HEK293T (cell line): ENCODE results near the gene PDGFRB.

ENCODE experiments used
- CTCF ChIA-PET: fragments of 350-600 bp; formaldehyde crosslinking; extraction: SDS; loops from one replicate; lab custom pipeline; 2021; ENCODE audit warnings: antibody characterized with exemption, inconsistent platforms; lab: Yijun Ruan, JAX
- POLR2A ChIA-PET: fragments of 350-600 bp; formaldehyde crosslinking; extraction: SDS; loops from one replicate; lab custom pipeline; 2020; ENCODE audit warnings: antibody characterized with exemption, inconsistent platforms; lab: Yijun Ruan, JAX
- DNase-seq: peaks from one replicate; pipeline ENCODE4 v3.0.0; 2012; ENCODE audit warnings: mixed read lengths; ENCODE audit errors: extremely low spot score
- ARNT ChIP-seq: fragments of 450-650 bp; IDR thresholded peaks from 2 replicates; pipeline ENCODE4 v1.6.1; 2017; ENCODE audit warnings: mild to moderate bottlenecking
- BHLHE40 ChIP-seq: fragments of 450-650 bp; IDR thresholded peaks from 2 replicates; pipeline ENCODE4 v1.6.1; 2016; ENCODE audit warnings: mild to moderate bottlenecking, moderate library complexity, borderline replicate concordance
- CTBP1 ChIP-seq: fragments of 450-650 bp; IDR thresholded peaks from 2 replicates; pipeline ENCODE4 v1.6.1; 2016; ENCODE audit warnings: borderline replicate concordance
- ELF4 ChIP-seq: fragments of 450-650 bp; IDR thresholded peaks from 2 replicates; pipeline ENCODE4 v1.6.1; 2017; ENCODE audit warnings: antibody characterized with exemption
- FOXA1 ChIP-seq: fragments of 450-650 bp; IDR thresholded peaks from 2 replicates; pipeline ENCODE4 v1.6.1; 2016; ENCODE audit warnings: mild to moderate bottlenecking
- FOXK2 ChIP-seq: fragments of 450-650 bp; IDR thresholded peaks from 2 replicates; pipeline ENCODE4 v1.6.1; 2016; ENCODE audit warnings: mild to moderate bottlenecking
- FOXM1 ChIP-seq: fragments of 450-650 bp; IDR thresholded peaks from 2 replicates; pipeline ENCODE4 v1.6.1; 2017; ENCODE audit warnings: mild to moderate bottlenecking, borderline replicate concordance
- HDGF ChIP-seq: fragments of 450-650 bp; IDR thresholded peaks from 2 replicates; pipeline ENCODE4 v1.6.1; 2017; ENCODE audit warnings: antibody characterized with exemption, borderline replicate concordance
- L3MBTL2 ChIP-seq: fragments of 450-650 bp; conservative IDR thresholded peaks from 2 replicates; pipeline ENCODE4 v1.6.1; 2016; ENCODE audit warnings: mild to moderate bottlenecking
- LEF1 ChIP-seq: fragments of 450-650 bp; IDR thresholded peaks from 2 replicates; pipeline ENCODE4 v1.6.1; 2017; ENCODE audit warnings: mild to moderate bottlenecking, borderline replicate concordance
- NFRKB ChIP-seq: fragments of 450-650 bp; IDR thresholded peaks from 2 replicates; pipeline ENCODE4 v1.6.1; 2016; ENCODE audit warnings: mild to moderate bottlenecking, moderate library complexity
- SP1 ChIP-seq: fragments of 450-650 bp; IDR thresholded peaks from 2 replicates; pipeline ENCODE4 v1.6.1; 2017
- SUZ12 ChIP-seq: fragments of 450-650 bp; IDR thresholded peaks from 2 replicates; pipeline ENCODE4 v1.6.1; 2016; ENCODE audit warnings: mild to moderate bottlenecking
- TARDBP ChIP-seq: fragments of 450-650 bp; IDR thresholded peaks from 2 replicates; pipeline ENCODE4 v1.6.1; 2016
- ZNF384 ChIP-seq: fragments of 450-650 bp; IDR thresholded peaks from 2 replicates; pipeline ENCODE4 v1.6.1; 2016
- TF ChIP-seq, protein P1 (sequence below): fragments of 450-650 bp; IDR thresholded peaks from 2 replicates; pipeline ENCODE4 v1.6.1; 2016

The PDGFRB gene

DNA sequence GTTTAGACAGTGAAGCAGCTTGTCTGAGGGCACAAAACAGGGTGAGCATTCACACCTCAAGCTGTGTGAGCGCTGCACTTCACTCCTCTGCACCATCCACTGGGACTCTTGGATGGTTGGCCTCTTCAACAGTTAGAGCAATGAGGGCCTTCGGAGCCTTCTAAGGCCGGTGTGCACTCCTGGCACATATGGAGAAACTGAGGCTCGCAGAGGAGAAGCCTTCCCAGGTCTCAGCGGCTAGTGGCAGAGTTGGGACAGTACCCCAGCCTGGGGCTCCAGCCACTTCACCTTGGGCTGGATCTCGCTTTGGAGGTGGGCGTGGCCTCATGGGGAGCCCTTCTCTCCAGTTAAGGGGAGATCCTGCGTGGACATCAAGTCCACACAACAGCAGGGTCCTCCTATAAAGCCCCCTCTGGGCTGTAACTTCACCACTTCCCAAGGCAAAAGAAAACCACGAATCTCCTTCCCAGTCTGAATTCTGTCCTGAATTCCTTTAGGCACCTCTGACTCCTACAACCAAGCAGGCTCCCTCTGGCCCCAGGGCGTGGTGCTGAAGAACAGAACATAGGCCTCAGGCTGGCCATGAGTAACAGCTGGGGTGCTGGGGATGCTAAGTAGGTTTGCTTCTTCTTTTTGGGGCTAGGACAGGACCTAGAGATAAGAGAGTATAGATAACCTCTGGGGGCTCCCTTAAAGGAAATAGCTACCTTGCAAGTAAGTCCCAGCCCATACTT lies 38.8 kb downstream of the PDGFRB start:
- ChIA-PET CTCF (no interaction called here), POLR2A (no interaction called here)
- DNase-seq: no peak
- TF ChIP-seq L3MBTL2 (no peak), SP1 (no peak), BHLHE40 (no peak), FOXM1 (no peak), LEF1 (no peak), ELF4 (no peak), ZNF384 (no peak), HDGF (no peak), CTBP1 (no peak)
- TF ChIP-seq, protein P1, sequence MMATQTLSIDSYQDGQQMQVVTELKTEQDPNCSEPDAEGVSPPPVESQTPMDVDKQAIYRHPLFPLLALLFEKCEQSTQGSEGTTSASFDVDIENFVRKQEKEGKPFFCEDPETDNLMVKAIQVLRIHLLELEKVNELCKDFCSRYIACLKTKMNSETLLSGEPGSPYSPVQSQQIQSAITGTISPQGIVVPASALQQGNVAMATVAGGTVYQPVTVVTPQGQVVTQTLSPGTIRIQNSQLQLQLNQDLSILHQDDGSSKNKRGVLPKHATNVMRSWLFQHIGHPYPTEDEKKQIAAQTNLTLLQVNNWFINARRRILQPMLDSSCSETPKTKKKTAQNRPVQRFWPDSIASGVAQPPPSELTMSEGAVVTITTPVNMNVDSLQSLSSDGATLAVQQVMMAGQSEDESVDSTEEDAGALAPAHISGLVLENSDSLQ: no peak

DNA sequence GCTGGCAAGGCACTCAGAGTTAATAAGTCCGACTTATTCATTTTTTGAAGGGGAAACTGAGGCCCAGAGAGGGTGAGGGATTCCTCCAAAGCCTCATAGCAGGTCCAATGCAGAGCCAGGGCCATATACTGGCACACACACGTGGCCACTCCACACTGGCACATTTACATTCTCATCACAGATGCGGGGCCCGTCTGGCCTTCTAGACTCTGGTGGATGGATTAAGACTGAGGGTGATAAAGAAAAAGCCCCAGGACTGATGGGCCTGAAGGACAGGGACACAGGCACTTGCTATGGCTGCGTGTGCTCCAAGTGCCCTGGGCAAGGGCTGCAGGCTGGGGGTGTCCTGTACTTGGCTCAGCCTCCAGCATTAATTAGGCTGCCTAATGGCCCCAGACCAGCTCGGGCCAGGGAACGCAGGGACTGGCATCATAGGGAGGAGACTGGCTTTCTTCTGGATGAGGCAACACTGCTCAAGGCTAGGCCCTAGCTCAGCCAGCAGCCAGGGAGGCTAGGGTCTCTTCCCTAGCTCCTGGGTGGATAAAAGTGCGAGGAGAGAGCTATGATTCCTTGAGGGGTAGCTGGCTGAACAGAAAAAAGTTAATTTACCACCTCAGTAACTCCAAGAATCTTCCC lies 40.8 kb downstream of the PDGFRB start:
- ChIA-PET CTCF (no interaction called here), POLR2A (no interaction called here)
- DNase-seq: no peak
- TF ChIP-seq TARDBP (no peak), FOXK2 (no peak), HDGF (no peak), SUZ12 (no peak), ZNF384 (no peak), L3MBTL2 (no peak), CTBP1 (no peak), SP1 (no peak), BHLHE40 (no peak), FOXA1 (no peak), NFRKB (no peak), FOXM1 (no peak), ELF4 (no peak), LEF1 (no peak), ARNT (no peak)
- TF ChIP-seq, protein P1: no peak

DNA sequence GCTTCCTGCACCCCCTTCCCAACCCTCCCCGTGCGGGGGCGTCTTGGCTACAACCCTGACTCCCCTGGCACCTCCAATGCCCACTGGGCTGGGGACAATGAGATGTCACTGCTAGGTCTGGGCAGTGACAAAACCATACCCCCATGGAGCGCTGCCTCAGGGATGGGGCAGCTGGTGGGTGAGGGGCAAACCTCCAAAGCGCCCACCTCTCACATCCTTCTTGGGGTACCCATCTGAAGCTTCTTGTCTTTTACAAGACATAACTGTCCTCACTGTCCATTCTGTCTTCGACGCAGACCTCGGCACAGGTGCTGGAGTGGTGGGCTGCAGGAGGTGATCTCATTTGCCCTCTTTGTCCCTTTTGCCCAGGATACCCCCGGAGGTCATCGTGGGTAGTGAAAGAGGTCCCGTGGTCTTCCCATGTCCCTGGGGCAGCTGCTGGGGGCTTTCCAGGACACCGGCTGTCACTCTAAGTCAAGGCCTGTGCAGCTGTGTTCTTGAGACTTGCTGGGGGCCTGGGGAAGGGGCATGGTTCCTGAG lies 41.5 kb downstream of the PDGFRB start:
- ChIA-PET POLR2A (no interaction called here), CTCF (interaction anchor here (0.6 kb wide), 1 partner anchor 10 kb away, joined by 4 read pairs; no protein-coding TSS in a partner anchor)
- no peak for TF ChIP-seq HDGF
- TF ChIP-seq SUZ12: no peak
- TF ChIP-seq CTBP1: no peak
- TF ChIP-seq BHLHE40: no peak
- no peak for TF ChIP-seq FOXM1
- TF ChIP-seq NFRKB: no peak
- TF ChIP-seq, protein P1: no peak
- no peak for TF ChIP-seq FOXK2
- no peak for TF ChIP-seq SP1
- no peak for TF ChIP-seq TARDBP
- TF ChIP-seq ARNT: no peak
- no peak for TF ChIP-seq LEF1
- TF ChIP-seq L3MBTL2: no peak
- TF ChIP-seq ZNF384: no peak
- no peak for DNase-seq

DNA sequence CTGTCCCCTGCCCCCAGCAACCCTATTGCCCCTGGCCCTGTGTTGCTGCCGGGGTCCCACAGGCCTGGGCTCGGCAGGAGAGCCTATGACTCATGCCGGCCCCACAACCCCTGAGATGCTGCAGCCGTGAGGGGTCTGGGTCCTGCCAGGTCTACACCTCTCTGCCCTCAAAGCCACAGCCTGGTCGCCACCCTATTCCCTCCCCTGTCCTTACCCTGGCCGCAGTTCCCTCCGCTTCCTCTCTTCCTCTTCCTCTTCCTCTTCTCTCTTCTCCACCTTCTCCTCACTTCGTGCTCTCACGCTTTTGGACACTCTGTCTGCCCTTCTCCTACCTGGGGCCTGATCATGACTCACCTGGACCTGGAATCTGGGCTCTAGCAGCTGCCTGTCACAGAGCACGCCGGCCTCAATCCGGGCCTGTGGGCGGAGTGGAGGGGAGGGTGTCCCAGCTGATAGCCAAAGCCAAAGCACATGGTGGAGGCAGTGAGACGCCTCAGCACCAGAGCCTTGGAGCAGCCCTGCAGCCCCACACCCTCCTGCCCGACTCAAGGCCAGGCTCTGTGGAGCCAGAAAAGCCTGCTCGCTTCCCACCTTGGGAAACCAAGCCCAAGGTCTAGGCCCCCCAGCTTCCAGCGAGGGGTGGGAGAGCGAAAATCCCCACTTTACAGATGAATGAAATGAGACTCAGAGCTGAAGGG lies 42.4 kb downstream of the PDGFRB start:
- ChIA-PET CTCF (no interaction called here), POLR2A (no interaction called here)
- no peak for DNase-seq
- no peak for TF ChIP-seq ELF4
- TF ChIP-seq FOXA1: no peak

DNA sequence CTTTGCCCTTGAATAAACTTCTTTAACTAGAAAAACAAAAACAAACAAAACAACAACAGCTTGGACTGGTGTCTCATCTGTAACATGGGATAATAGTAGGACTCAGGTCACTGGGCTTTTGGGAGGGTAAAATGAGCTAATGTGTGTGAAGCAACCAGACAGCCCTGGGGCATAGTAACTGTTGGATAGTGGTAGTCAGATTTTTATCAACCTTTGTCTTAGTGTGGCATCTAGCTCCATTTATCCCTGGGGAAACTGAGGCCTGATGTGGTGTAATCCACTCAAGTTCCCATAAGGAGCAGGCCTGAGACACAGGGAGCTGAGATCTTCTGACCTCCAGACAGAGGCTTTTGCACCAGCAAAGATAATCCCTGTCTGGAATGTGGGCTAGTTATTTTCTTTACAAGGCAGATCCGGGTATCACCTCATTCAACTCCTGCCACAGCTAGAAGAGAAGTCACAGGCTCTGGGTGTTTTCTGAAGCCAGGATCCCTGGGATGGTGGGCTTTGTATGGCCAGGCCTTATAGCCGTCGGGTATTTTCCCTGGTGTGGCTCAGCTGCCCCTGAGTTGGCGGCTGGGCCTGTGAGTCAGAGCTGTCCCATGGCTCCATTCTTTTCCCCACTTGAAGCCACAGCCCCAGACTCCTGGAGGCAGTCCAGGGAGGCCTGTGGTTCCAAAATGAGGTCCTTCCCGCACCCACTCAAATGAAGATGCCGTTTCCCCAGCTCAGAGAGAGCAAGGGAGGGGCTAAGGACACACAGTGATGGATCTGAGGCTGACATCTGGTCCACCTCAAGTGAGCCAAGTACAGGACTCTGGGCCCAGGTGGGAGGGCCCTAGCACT lies 43.2 kb downstream of the PDGFRB start:
- ChIA-PET POLR2A (no interaction called here), CTCF (interaction anchor here (1.2 kb wide), 1 partner anchor 18 kb away, joined by 5 read pairs; no protein-coding TSS in a partner anchor)
- no peak for DNase-seq
- TF ChIP-seq CTBP1 (no peak), L3MBTL2 (no peak), TARDBP (no peak), FOXK2 (no peak), ZNF384 (no peak), SP1 (no peak), FOXA1 (no peak), ARNT (no peak), SUZ12 (no peak), NFRKB (no peak), HDGF (no peak), BHLHE40 (no peak), LEF1 (no peak), ELF4 (no peak), FOXM1 (no peak)
- TF ChIP-seq, protein P1: no peak
